IMR-90 (cell line): Measurements from ENCODE around the gene PRKAG2. TPM values are rescaled to one million over a fixed set of nuclear protein-coding genes. Genes with fewer than 3 reads are reported as not detected.

Experiments
- ATAC-seq: fragments of 200-7000 bp; cut with Tn5 transposase; 2 replicates; pipeline ENCODE4 v1.9.1; 2020; ENCODE audit warnings: low read depth, mild to moderate bottlenecking, moderate library complexity
- BruUV-seq: library from RNA; stranded (reverse); fragments of 400-500 nt; replicated peaks from 2 replicates; lab custom pipeline; 2021; lab: Mats Ljungman, UMichigan
- CTCF ChIA-PET: fragments of 300-600 bp; formaldehyde crosslinking; extraction: SDS; loops from one replicate; lab custom pipeline; 2021; ENCODE audit warnings: antibody characterized with exemption; lab: Yijun Ruan, JAX
- POLR2A ChIA-PET: fragments of 300-600 bp; sonication (Branson Sonifier 250); formaldehyde crosslinking; loops from one replicate; lab custom pipeline; 2022; ENCODE audit warnings: antibody characterized with exemption; ENCODE audit not compliant: unreplicated experiment; lab: Charles Lee
- DNase-seq: peaks from one replicate; pipeline ENCODE4 v3.0.0; 2013
- H2AFZ ChIP-seq: replicated peaks from 2 replicates; pipeline ENCODE3; 2013; ENCODE audit warnings: low read length, mild to moderate bottlenecking; ENCODE audit not compliant: poor library complexity
- H2AK5ac ChIP-seq: 2 replicates; pipeline ENCODE4 v1.6.1; 2013; ENCODE audit warnings: low read depth, low read length, inconsistent platforms
- H2AK9ac ChIP-seq: replicated peaks from 2 replicates; pipeline ENCODE3; 2013; ENCODE audit warnings: mild to moderate bottlenecking, low read depth, low read length, moderate library complexity; ENCODE audit not compliant: poor library complexity
- H2BK120ac ChIP-seq: 2 replicates; pipeline ENCODE4 v1.6.1; 2013; ENCODE audit warnings: low read depth, low read length, inconsistent platforms
- H2BK15ac ChIP-seq: 3 replicates; pipeline ENCODE4 v1.6.1; 2013; ENCODE audit warnings: low read depth, low read length, inconsistent platforms
- H2BK20ac ChIP-seq: 2 replicates; pipeline ENCODE4 v1.6.1; 2013; ENCODE audit warnings: low read depth, mild to moderate bottlenecking, inconsistent platforms, low read length, moderate library complexity
- H2BK5ac ChIP-seq: 2 replicates; pipeline ENCODE4 v1.6.1; 2013; ENCODE audit warnings: mild to moderate bottlenecking, low read depth, low read length, inconsistent platforms; ENCODE audit not compliant: poor library complexity, severe bottlenecking
- H3K14ac ChIP-seq: replicated peaks from 2 replicates; pipeline ENCODE4 v1.6.1; 2013; ENCODE audit warnings: low read depth, low read length, inconsistent platforms
- H3K18ac ChIP-seq: 2 replicates; pipeline ENCODE4 v1.6.1; 2013; ENCODE audit warnings: low read depth, low read length, control low read depth
- H3K23ac ChIP-seq: 2 replicates; pipeline ENCODE4 v1.6.1; 2013; ENCODE audit warnings: low read depth, low read length, inconsistent platforms
- H3K27ac ChIP-seq: 2 replicates; pipeline ENCODE4 v1.5.1; 2013; ENCODE audit warnings: mild to moderate bottlenecking, control low read depth, low read length; ENCODE audit not compliant: insufficient read depth
- H3K27me3 ChIP-seq: 2 replicates; pipeline ENCODE4 v1.6.1; 2013; ENCODE audit warnings: low read length; ENCODE audit not compliant: control insufficient read depth, insufficient read depth
- H3K36me3 ChIP-seq: 2 replicates; pipeline ENCODE4 v1.6.1; 2013; ENCODE audit warnings: low read length, mixed read lengths; ENCODE audit not compliant: control insufficient read depth, insufficient read depth
- H3K4ac ChIP-seq: 2 replicates; pipeline ENCODE4 v1.6.1; 2013; ENCODE audit warnings: low read depth, low read length, inconsistent platforms
- H3K4me1 ChIP-seq: 2 replicates; pipeline ENCODE4 v1.6.1; 2013; ENCODE audit warnings: low read length, mixed read lengths; ENCODE audit not compliant: control insufficient read depth, insufficient read depth
- H3K4me2 ChIP-seq: 2 replicates; pipeline ENCODE4 v1.6.1; 2013; ENCODE audit warnings: low read depth, mild to moderate bottlenecking, control low read depth, low read length, moderate library complexity
- H3K4me3 ChIP-seq: 2 replicates; pipeline ENCODE4 v1.5.1; 2013; ENCODE audit warnings: low read depth, mild to moderate bottlenecking, control low read depth, low read length, moderate library complexity; ENCODE audit not compliant: insufficient read depth
- H3K56ac ChIP-seq: 2 replicates; pipeline ENCODE4 v1.6.1; 2013; ENCODE audit warnings: low read length, inconsistent platforms; ENCODE audit not compliant: insufficient read depth; ENCODE audit errors: extremely low read depth
- H3K79me1 ChIP-seq, 2 experiments: 2 replicates each; pipeline ENCODE4 v1.6.1; 2013; ENCODE audit warnings: low read length in 2 of 2, inconsistent platforms in 1 of 2, low read depth in 1 of 2
- H3K9ac ChIP-seq: 2 replicates; pipeline ENCODE4 v1.6.1; 2013; ENCODE audit warnings: low read depth, low read length, control low read depth
- H3K9me1 ChIP-seq: 2 replicates; pipeline ENCODE4 v1.6.1; 2013; ENCODE audit warnings: low read length, inconsistent platforms; ENCODE audit not compliant: insufficient read depth
- H3K9me3 ChIP-seq: 2 replicates; pipeline ENCODE4 v1.6.1; 2013; ENCODE audit warnings: low read length; ENCODE audit not compliant: control insufficient read depth, insufficient read depth
- H4K20me1 ChIP-seq: 2 replicates; pipeline ENCODE4 v1.6.1; 2013; ENCODE audit warnings: low read length, inconsistent platforms; ENCODE audit not compliant: insufficient read depth
- H4K5ac ChIP-seq: 2 replicates; pipeline ENCODE4 v1.6.1; 2013; ENCODE audit warnings: mild to moderate bottlenecking, low read depth, low read length, control low read depth
- H4K8ac ChIP-seq, 2 experiments: 2 replicates each; pipeline ENCODE4 v1.6.1; 2013; ENCODE audit warnings: low read depth in 2 of 2, low read length in 2 of 2, control low read depth in 1 of 2, inconsistent platforms in 1 of 2
- H4K91ac ChIP-seq: 2 replicates; pipeline ENCODE4 v1.6.1; 2013; ENCODE audit warnings: low read depth, low read length, inconsistent platforms; ENCODE audit not compliant: insufficient read depth
- BHLHE40 ChIP-seq: fragments of 150-350 bp; IDR thresholded peaks from 2 replicates; pipeline ENCODE4 v1.6.1; 2016; ENCODE audit warnings: mild to moderate bottlenecking, low read depth, low read length
- CEBPB ChIP-seq: IDR thresholded peaks from 2 replicates; pipeline ENCODE4 v1.6.1; 2012; ENCODE audit warnings: low read depth, low read length, improper control_type of control experiment
- CHD1 ChIP-seq: IDR thresholded peaks from 2 replicates; pipeline ENCODE4 v1.6.1; 2012; ENCODE audit warnings: low read depth, low read length, improper control_type of control experiment
- MAZ ChIP-seq: IDR thresholded peaks from 2 replicates; pipeline ENCODE4 v1.6.1; 2012; ENCODE audit warnings: low read depth, mild to moderate bottlenecking, low read length, improper control_type of control experiment, moderate library complexity, borderline replicate concordance
- MXI1 ChIP-seq: IDR thresholded peaks from 2 replicates; pipeline ENCODE4 v1.6.1; 2012; ENCODE audit warnings: low read depth, mild to moderate bottlenecking, low read length, moderate library complexity, borderline replicate concordance
- NFE2L2 ChIP-seq: fragments of 150-350 bp; IDR thresholded peaks from 2 replicates; pipeline ENCODE4 v1.6.1; 2016; ENCODE audit warnings: low read depth, mild to moderate bottlenecking, low read length
- RCOR1 ChIP-seq: IDR thresholded peaks from 2 replicates; pipeline ENCODE4 v1.6.1; 2012; ENCODE audit warnings: mild to moderate bottlenecking, low read length, improper control_type of control experiment; ENCODE audit not compliant: insufficient replicate concordance
- RFX5 ChIP-seq: IDR thresholded peaks from 2 replicates; pipeline ENCODE4 v1.8.0; 2012; ENCODE audit warnings: low read depth, mild to moderate bottlenecking, low read length, moderate library complexity
- SMC3 ChIP-seq: fragments of 150-350 bp; IDR thresholded peaks from 2 replicates; pipeline ENCODE4 v1.6.1; 2016; ENCODE audit warnings: low read depth, mild to moderate bottlenecking, antibody characterized with exemption, low read length, moderate library complexity
- USF2 ChIP-seq: fragments of 150-350 bp; IDR thresholded peaks from 2 replicates; pipeline ENCODE4 v1.6.1; 2017; ENCODE audit warnings: mild to moderate bottlenecking, antibody characterized with exemption, low read length, low read depth
- WGBS, 2 experiments: methylation state at CpG; one replicate each; pipeline versions ENCODE4 v1.1.5 to v1.1.7; 2013; ENCODE audit warnings: missing lambda C conversion rate in 2 of 2; ENCODE audit not compliant: insufficient read length in 1 of 2; ENCODE audit errors: extremely low coverage in 2 of 2; 5-methylcytosine and 5-hydroxymethylcytosine counted together
- dilution Hi-C: fragments of 300-500 bp; cut with HindIII; formaldehyde crosslinking; loops from one replicate; pipeline ENCODE4 v1.14.3; 2018; ENCODE audit warnings: low sequenced_read_pairs; ENCODE audit not compliant: unreplicated experiment
- in situ Hi-C: fragments of 300-500 bp; cut with MboI; formaldehyde crosslinking; loops from 3 replicates; pipeline ENCODE4 v1.14.3; 2019; ENCODE audit warnings: low sequenced_read_pairs, inconsistent platforms, mixed read lengths
- intact Hi-C: fragments of 100-400 bp; cut with micrococcal nuclease; formaldehyde crosslinking; loops from 2 replicates; pipeline ENCODE4 v1.10.0; 2022
- polyA plus RNA-seq, 3 experiments: library from polyadenylated mRNA; depleted of rRNA; stranded (reverse); fragments of >200 nt; gene quantifications; 2 replicates each; pipeline ENCODE4 v1.2.3, GENCODE V29; 2012; ENCODE audit warnings: low replicate concordance in 1 of 3
- total RNA-seq: library from RNA; depleted of rRNA; stranded (reverse); fragments of >200 nt; gene quantifications from 2 replicates; pipeline ENCODE4 v1.2.3, GENCODE V29; 2012
- TF ChIP-seq, protein P1 (sequence below): conservative IDR thresholded peaks from 2 replicates; pipeline ENCODE4 v1.5.1; 2012; ENCODE audit warnings: mild to moderate bottlenecking, low read depth, low read length, improper control_type of control experiment

PRKAG2 gene
- total and polyA plus RNA-seq, 2 of the 4 experiments (the other 2 are of a cell fraction): 15.4 to 21.6 TPM

DNA sequence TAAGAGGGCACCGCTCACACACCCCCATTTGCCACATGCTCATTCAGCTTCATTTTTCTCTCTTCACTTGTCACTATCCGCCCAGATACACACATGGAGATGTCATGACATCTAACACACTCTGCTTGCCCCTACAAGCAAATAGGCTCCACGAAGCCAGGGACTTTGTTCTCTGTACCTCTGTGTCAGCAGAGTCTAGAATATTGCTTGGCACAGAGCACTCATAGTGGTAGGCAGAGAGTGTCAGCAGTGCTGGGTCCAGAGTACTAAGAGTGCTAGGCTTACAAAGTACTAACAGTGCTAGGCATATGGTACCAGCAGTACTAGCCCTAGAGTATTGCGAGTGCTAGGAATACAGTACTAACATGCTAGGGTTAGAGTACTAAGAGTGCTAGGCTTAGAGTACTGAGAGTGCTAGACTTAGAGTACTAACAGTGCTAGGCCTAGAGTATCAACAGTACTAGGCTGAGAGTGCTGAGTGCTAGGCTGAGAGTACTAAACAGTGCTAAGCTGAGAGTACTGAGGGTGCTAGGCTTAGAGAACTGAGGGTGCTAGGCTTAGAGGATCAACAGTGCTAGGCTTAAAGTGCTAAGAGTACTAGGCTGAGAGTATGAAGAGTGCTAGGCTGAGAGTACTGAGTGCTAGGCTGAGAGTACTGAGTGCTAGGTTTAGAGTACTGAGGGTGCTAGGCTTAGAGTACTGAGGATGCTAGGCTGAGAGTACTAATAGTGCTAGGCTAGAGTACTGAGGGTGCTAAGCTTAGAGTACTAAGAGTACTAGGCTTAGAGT is 166.1 kb downstream of the PRKAG2 start:
- ATAC-seq: no peak
- Histone ChIP-seq H4K5ac (no peak overlapping the region), H2AFZ (no peak overlapping the region), H3K9me3 (no peaks in the 10 kb centered on the region), H3K36me3 (no peaks in the 10 kb centered on the region), H2BK120ac (peak overlapping the region; percentile 4; the same call in 1 of the 2 replicates), H3K4me1 (peaks cover 4% of the 10 kb centered on the region; the same call in 1 of the 2 replicates), H3K27ac (no peak overlapping the region), H3K27me3 (no peaks in the 10 kb centered on the region), H3K79me1 (no peaks in the 10 kb centered on the region; a peak in 1 of 4 replicates), H2AK9ac (no peak overlapping the region), H2BK20ac (no peak overlapping the region), H3K4me2 (no peak overlapping the region), H2BK5ac (no peak overlapping the region), H3K23ac (peak overlapping the region; percentile 48; the same call in 1 of the 2 replicates), H3K14ac (no peak overlapping the region), H3K9ac (no peak overlapping the region), H2BK15ac (no peak overlapping the region; the same call in 2 of the 3 replicates), H4K20me1 (no peaks in the 10 kb centered on the region), H4K8ac (no peak overlapping the region), H3K4me3 (no peak overlapping the region), H3K4ac (no peak overlapping the region; the same call in 1 of the 2 replicates), H3K18ac (no peak overlapping the region), H2AK5ac (no peak overlapping the region), H3K56ac (no peak overlapping the region), H4K91ac (no peak overlapping the region), H3K9me1 (peaks cover 11% of the 10 kb centered on the region)
- CTCF ChIA-PET: interaction anchor here (0.7 kb wide), 1 partner anchor 48 kb away, joined by 3 read pairs; no protein-coding TSS in a partner anchor
- POLR2A ChIA-PET: no interaction called here
- no TSS peak for BruUV-seq
- 100% methylated on average over 3 of the region's 4 CpGs; no CpG with 5 or more reads in 1 of the 2 experiments for WGBS, 2 experiments
- TF ChIP-seq USF2 (no peak), NFE2L2 (no peak), BHLHE40 (no peak), SMC3 (no peak), RFX5 (no peak), MXI1 (no peak), RCOR1 (no peak), CHD1 (no peak), CEBPB (no peak), MAZ (no peak)
- TF ChIP-seq, protein P1, sequence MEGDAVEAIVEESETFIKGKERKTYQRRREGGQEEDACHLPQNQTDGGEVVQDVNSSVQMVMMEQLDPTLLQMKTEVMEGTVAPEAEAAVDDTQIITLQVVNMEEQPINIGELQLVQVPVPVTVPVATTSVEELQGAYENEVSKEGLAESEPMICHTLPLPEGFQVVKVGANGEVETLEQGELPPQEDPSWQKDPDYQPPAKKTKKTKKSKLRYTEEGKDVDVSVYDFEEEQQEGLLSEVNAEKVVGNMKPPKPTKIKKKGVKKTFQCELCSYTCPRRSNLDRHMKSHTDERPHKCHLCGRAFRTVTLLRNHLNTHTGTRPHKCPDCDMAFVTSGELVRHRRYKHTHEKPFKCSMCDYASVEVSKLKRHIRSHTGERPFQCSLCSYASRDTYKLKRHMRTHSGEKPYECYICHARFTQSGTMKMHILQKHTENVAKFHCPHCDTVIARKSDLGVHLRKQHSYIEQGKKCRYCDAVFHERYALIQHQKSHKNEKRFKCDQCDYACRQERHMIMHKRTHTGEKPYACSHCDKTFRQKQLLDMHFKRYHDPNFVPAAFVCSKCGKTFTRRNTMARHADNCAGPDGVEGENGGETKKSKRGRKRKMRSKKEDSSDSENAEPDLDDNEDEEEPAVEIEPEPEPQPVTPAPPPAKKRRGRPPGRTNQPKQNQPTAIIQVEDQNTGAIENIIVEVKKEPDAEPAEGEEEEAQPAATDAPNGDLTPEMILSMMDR: no peak
- dilution Hi-C loops: no loop called here
- DNase-seq: no peak
- intact Hi-C loops: no loop called here
- in situ Hi-C loops: no loop called here
